Upper lobe of right lung (tissue), 1 donor: Measurements from ENCODE around the gene CASQ2. TPM values are rescaled to one million over a fixed set of nuclear protein-coding genes. Genes with fewer than 3 reads are reported as not detected.

ENCODE experiments used
- ATAC-seq: fragments of 200-7000 bp; cut with Tn5 transposase; one replicate; pipeline ENCODE4 v1.9.1; 2020; ENCODE audit warnings: mild to moderate bottlenecking, moderate library complexity
- DNase-seq: peaks from one replicate; pipeline ENCODE4 v3.0.0-alpha.2; 2020
- H3K27ac ChIP-seq: fragments of 200-600 bp; one replicate; pipeline ENCODE4 v1.8.0; 2022
- H3K27me3 ChIP-seq: fragments of 200-600 bp; one replicate; pipeline ENCODE4 v1.8.0; 2022; ENCODE audit warnings: mild to moderate bottlenecking
- H3K36me3 ChIP-seq: fragments of 200-600 bp; one replicate; pipeline ENCODE4 v1.8.0; 2022
- H3K4me1 ChIP-seq: fragments of 200-600 bp; one replicate; pipeline ENCODE4 v1.8.0; 2022
- H3K4me3 ChIP-seq: fragments of 200-600 bp; one replicate; pipeline ENCODE4 v1.8.0; 2022; ENCODE audit warnings: mild to moderate bottlenecking
- H3K9me3 ChIP-seq: fragments of 200-600 bp; one replicate; pipeline ENCODE4 v1.8.0; 2022
- CTCF ChIP-seq: fragments of 200-600 bp; IDR thresholded peaks from one replicate; pipeline ENCODE4 v1.8.0; 2022; ENCODE audit warnings: antibody characterized with exemption
- intact Hi-C: fragments of 100-400 bp; cut with DNase I; formaldehyde crosslinking; loops from one replicate; pipeline ENCODE4 v1.11.0; 2022
- total RNA-seq: library from RNA; stranded (reverse); fragmentation: NEBNext Ultra II Directional; extraction: Animal tissue kit (Norgen Biotek cat#: 25700); gene quantifications from one replicate; pipeline ENCODE4 v1.2.1, GENCODE V29; 2021
- donor health status: DM: no; HTN: yes; CAD: no; lungs with severe emphysema.

CASQ2 gene
- total RNA-seq, 1 donor from 2014 or later, result 1.3 TPM

GRCh38 chr1:115797486-115797885, 29.0 kb upstream of the CASQ2 start:
- intact Hi-C loops, result no loop called here
- Histone ChIP-seq H3K27ac (no peak overlapping the region), H3K27me3 (no peaks in the 10 kb centered on the region), H3K4me3 (no peak overlapping the region), H3K9me3 (no peaks in the 10 kb centered on the region), H3K36me3 (no peaks in the 10 kb centered on the region), H3K4me1 (no peaks in the 10 kb centered on the region)
- no peak for TF ChIP-seq CTCF
- DNase-seq (no peak), ATAC-seq (no peak)

DNA sequence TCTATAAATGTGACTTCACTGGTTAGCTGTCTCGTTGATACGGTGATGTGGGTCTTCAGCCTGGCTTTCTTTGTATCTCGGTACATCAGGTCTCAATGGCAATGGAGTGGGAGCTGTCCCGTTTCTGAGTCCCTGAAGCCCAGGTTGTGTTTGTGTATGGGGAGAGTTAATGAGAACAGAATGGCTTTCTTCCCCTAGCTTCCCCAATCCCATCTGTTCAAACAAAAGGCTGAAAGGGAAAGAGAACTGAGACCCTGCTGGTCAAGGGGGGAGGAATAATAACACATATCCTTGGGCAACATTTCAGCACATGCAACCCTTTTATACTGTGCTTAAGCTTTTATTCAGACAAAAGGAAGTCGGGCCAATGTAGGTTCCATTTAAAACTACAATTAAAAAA, 28.4 kb upstream of the CASQ2 start:
- no peaks in the 10 kb centered on the region for H3K4me1 ChIP-seq
- no peak overlapping the region for H3K27ac ChIP-seq
- TF ChIP-seq CTCF, result no peak
- no peak overlapping the region for H3K4me3 ChIP-seq
- H3K9me3 ChIP-seq, result no peaks in the 10 kb centered on the region
- ATAC-seq (no peak), DNase-seq (no peak)
- intact Hi-C loops, result no loop called here
- H3K27me3 ChIP-seq, result no peaks in the 10 kb centered on the region
- H3K36me3 ChIP-seq, result no peaks in the 10 kb centered on the region

DNA sequence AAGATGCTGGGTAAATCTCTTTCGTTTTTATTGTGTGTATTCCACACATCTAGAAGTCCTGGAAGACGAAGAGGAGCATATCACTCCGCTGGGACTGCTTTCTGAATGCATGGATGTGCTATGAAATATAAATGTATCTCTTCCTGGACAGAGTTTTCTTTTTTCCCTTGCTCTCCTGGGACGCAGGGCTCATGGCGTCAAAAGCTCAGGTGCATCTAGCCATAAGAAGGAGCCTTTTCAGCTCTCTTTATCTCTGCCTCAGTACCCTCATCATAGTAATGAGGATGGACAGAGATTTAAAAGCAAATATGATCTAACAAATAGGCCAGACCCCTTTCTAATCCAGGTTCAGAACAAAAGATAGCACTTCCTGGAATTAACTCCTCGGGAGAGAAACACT, 27.5 kb upstream of the CASQ2 start:
- TF ChIP-seq CTCF, result no peak
- no peak overlapping the region for H3K4me3 ChIP-seq
- no peak overlapping the region for H3K27ac ChIP-seq
- H3K36me3 ChIP-seq, result no peaks in the 10 kb centered on the region
- H3K9me3 ChIP-seq, result no peaks in the 10 kb centered on the region
- H3K4me1 ChIP-seq, result no peaks in the 10 kb centered on the region
- intact Hi-C loops, result no loop called here
- ATAC-seq, result no peak
- DNase-seq, result no peak
- no peaks in the 10 kb centered on the region for H3K27me3 ChIP-seq

DNA sequence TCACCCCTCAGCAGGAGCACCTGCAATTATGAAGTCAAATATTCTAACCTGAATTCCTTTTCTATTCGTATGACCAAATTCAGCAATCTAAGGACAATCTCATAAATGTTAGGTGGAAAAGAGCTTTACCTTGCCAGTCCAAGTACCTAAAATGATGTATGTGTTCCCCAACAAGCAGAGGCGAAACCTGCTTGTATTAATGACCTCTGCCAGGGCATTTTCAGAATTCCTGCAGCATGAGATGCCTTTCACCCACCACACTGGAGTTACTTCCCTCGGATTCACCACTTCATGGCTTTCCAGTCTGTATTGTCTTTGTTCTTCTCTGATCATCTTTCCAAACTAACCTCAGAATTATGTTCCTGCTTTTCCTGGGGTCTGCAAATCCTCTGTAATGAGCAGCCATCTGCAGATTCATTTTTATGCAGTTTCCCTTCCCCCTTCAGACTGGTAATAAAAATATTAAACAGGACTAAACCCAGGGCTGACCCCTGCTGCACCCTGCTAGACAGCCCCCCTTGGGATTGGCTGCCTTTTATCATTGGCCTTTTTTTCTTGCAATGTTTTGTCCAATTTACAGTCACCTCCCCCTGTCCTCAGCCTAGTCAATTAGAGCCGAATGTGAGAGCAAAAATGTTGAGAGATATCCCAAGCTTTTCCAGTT, 26.6 kb upstream of the CASQ2 start:
- no peaks in the 10 kb centered on the region for H3K9me3 ChIP-seq
- intact Hi-C loops, result no loop called here
- no peak overlapping the region for H3K4me3 ChIP-seq
- no peak overlapping the region for H3K27ac ChIP-seq
- TF ChIP-seq CTCF, result no peak
- H3K4me1 ChIP-seq, result no peaks in the 10 kb centered on the region
- no peak for ATAC-seq
- no peak for DNase-seq
- H3K27me3 ChIP-seq, result no peaks in the 10 kb centered on the region
- H3K36me3 ChIP-seq, result no peaks in the 10 kb centered on the region

GRCh38 chr1:115793162-115793561, 24.6 kb upstream of the CASQ2 start:
- H3K36me3 ChIP-seq, result no peaks in the 10 kb centered on the region
- intact Hi-C loops, result no loop called here
- no peak for DNase-seq
- ATAC-seq, result no peak
- H3K27me3 ChIP-seq, result no peaks in the 10 kb centered on the region
- no peaks in the 10 kb centered on the region for H3K9me3 ChIP-seq
- H3K4me3 ChIP-seq, result no peak overlapping the region
- no peaks in the 10 kb centered on the region for H3K4me1 ChIP-seq
- no peak for TF ChIP-seq CTCF
- H3K27ac ChIP-seq, result no peak overlapping the region

- Histone ChIP-seq H3K4me1 (no peaks in the 10 kb centered on the region), H3K36me3 (no peaks in the 10 kb centered on the region), H3K9me3 (no peaks in the 10 kb centered on the region), H3K4me3 (no peak overlapping the region), H3K27me3 (no peaks in the 10 kb centered on the region), H3K27ac (no peak overlapping the region)
- no peak for ATAC-seq
- intact Hi-C loops, result no loop called here
- no peak for TF ChIP-seq CTCF
- no peak for DNase-seq
Observed at GRCh38 chr1:115791816-115792215, 23.3 kb upstream of the CASQ2 start.
